ENCODE data around the gene FNDC3B.

DNA sequence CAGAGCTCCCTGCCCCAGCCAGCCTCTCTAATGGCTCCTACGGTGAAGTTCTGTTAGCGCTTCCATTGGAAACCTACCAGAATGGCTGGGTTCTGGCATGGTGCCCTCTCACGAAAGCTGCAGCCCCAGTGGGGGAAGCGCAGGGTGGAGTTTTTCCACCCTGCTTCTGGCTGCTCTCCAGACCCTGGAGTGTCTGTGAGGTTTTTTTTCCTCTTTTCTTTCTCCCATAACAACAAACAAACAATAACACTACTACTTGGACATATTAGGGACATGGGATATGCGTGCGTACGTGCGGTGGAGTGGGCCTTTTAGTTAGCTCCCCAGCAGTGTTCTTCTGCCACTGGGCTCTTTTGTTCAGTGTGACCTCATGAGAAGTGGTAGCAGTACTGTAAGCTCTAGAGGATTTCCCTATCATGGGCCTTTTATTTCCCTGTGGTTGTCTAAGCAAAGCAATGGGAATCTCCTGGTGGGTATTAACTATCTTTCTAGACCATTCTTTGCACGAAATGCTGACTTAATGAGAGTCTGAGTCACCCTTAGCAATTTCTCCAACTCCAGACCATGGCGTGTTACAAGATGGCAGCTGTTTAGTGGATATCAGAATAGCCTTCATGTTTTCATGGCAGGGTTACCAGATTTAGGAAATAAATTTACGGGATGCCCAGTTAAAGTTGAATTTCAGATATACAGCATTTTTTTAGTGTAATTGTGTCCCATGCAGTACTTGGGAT, 161.9 kb downstream of the FNDC3B start:
- TF ChIP-seq, protein P1, sequence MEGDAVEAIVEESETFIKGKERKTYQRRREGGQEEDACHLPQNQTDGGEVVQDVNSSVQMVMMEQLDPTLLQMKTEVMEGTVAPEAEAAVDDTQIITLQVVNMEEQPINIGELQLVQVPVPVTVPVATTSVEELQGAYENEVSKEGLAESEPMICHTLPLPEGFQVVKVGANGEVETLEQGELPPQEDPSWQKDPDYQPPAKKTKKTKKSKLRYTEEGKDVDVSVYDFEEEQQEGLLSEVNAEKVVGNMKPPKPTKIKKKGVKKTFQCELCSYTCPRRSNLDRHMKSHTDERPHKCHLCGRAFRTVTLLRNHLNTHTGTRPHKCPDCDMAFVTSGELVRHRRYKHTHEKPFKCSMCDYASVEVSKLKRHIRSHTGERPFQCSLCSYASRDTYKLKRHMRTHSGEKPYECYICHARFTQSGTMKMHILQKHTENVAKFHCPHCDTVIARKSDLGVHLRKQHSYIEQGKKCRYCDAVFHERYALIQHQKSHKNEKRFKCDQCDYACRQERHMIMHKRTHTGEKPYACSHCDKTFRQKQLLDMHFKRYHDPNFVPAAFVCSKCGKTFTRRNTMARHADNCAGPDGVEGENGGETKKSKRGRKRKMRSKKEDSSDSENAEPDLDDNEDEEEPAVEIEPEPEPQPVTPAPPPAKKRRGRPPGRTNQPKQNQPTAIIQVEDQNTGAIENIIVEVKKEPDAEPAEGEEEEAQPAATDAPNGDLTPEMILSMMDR (conservative IDR thresholded peaks at IDR 0.05; ENCODE audit: low read length): no peak
- TF ChIP-seq EZH2phosphoT487 (IDR thresholded peaks at IDR 0.05; ENCODE audit: borderline replicate concordance): no peak

All from Loucy (cell line).